NCI-H524 (cell line): ENCODE data around the gene DFFA.
"Not testable (repeated sequence)": the region's sequence is repeated elsewhere in the genome, so short reads cannot be mapped to it uniquely, and the experiment has no call there.

Experiments
- DNase-seq, 2 experiments: peaks; one replicate each; lab custom pipeline; 2025; lab: John Stamatoyannopoulos, UW

DFFA gene

DNA sequence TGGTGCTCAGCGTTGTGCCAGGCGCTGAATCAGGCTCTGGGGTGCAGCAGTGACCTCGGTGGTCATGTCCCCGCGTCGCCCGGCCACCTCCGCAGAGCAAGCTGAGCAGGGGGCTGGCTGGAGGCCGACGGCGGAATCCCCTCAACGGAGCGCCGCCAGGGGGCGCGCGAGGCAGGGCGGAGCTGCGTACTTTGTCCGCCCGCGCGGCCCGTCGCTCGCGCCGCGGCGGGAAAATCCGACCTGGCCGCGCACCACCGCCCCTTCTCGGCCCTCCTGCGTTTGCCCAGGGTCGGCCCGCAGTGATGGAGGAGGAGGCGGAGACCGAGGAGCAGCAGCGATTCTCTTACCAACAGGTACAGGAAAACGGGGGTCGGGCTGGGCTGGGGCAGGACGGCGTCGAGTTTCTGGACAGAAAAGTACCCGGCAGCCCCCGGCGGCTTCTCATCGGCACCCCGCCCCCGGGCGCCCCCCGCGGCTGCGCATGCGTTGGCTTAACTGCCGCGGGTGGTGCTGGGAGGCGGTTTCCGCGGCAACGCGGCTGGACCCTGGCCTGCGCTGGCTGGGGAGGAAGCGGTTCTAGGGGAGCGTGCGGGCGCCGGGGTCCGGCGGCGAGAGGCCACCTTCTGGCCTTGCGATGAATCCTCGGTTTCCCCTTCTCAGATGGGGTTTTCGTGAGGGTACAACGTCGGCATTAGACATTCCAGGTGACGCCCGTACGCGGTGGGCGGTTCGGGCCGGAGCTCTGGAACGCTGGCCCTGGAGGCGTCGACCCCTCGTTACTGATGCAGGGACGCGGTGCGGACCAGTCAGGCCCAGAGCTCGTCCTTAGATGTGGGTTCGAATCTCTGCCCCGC is 41.9 kb downstream of the DFFA start, which contains the start of gene CENPS:
Gene CENPS, plus strand, starts transcription at position 218 of the 854 bp plus-strand sequence. Its CDS starts 85 bp downstream, at position 303.
- DNase-seq = peak; percentile 43 to 80

DNA sequence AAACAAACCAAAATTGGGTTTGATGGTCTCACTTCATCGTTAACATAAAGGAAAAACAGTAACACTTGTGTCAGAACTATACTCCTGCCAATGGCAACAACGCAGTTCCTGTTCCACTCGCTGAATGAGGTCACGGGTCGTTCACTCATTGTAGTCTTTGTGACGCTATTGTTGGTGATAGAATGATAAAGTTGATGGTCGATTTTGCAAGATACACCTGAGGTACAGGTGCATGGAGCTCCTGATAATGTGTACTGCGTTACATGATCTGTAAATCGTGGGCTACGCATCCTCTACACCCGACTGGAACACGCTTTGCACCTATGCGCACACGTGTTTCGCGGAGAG is 42.5 kb downstream of the DFFA start:
- no peak for DNase-seq

DNA sequence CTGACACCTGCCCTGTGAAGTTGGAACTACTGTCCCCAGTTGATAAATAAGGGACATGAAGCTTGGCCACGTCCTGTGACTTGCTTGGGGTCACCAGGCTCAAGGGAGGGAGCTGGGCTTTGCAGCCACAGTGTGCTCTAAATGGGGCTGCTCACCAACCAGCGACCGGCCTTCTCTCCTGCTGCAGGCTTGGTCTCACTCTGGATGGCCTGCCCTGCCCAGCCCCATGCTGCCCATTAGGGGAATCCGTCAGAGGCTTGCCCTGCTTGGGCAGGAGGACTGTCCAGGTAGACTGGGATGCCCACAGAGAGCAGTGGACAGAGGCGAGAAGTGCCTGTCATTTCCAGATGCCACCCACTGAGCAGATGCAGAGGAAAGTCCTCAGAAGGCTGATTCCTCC is 43.3 kb downstream of the DFFA start:
- no peak for DNase-seq

DNA sequence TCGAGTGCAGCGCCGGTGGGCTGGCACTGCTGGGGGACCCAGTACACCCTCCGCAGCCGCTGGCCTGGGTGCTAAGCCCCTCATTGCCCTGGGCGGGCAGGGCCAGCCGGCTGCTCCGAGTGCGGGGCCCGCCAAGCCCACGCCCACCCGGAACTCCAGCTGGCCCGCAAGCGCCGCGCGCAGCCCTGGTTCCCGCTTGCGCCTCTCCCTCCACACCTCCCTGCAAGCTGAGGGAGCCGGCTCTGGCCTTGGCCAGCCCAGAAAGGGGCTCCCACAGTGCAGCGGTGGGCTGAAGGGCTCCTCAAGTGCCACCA is 45.8 kb downstream of the DFFA start:
- DNase-seq = not testable (repeated sequence)

DNA sequence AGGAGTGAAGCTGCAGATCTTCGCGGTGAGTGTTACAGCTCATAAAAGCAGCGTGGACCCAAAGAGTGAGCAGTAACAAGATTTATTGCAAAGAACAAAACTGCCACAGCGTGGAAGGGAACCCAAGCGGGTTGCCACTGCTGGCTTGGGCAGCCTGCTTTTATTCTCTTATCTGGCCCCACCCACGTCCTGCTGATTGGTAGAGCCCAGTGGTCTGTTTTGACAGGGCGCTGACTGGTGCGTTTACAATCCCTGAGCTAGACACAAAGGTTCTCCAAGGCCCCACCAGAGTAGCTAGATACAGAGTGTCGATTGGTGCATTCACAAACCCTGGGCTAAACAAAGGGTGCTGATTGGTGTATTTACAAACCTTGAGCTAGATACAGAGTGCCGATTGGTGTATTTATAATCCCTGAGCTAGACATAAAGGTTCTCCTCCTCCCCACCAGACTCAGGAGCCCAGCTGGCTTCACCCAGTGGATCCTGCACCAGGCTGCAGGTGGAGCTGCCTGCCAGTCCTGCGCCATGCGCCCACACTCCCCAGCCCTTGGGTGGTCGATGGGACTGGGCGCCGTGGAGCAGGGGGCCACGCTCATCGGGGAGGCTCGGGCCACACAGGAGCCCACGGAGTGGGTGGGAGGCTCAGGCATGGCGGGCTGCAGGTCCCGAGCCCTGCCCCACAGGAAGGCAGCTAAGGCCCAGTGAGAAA is 46.3 kb downstream of the DFFA start:
- peak in 1 of 2 experiments; percentile 37 for DNase-seq

DNA sequence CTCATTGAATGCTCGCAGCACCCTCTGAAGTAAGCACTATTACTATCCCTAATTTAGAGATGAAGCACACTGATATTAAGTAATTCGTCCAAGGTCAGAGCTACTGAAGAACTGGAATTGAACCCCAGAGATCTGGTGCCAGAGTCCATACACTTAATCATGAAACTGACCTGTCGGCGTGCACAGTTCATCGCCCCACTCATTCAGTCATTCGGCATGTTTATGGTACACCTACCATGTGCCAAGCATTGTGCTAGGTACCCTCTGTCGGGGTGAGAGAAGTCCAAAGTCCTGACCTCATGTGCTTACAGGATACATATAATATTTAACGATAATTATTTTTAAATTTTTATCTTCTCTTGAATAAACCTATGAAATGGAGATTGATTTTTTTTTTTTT is 47.7 kb downstream of the DFFA start:
- no peak for DNase-seq

DNA sequence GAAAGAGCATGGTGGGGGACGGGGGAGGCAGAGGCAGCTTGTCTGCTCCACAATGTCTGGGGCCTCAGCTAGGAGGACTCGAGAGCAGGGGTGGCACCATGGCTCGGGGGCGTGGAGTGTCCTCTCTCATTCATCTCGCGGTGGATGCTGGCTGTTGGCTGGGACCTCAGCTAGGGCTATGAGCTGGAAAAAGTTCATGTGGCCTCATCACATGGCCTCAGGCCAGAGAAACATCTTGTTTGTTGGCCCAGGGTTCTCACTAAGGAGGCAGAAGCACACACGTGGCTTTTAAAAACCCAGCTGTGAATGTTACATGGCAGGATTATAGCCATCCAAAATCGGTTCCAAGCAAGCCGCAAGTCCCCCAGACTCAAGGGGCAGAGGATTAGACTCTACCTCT is 48.3 kb downstream of the DFFA start:
- no peak for DNase-seq

DNA sequence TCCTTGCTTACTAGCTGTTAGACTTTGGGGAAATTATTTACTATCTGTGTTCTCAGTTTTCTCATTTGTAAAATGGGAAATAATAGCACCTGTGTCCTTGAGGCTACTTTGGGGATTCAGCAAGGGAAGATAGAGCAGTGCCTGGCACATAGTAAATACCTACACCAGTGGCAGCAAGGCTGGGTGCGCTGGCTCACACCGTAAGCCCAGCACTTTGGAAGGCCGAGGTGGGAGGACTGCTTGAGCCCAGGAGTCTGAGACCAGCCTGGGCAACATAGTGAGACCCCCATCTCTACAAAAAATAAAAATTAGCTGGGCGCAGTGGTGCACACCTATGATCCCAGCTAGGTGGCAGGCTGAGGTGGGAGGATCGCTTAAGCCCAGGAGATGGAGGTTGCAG is 50.7 kb downstream of the DFFA start:
- DNase-seq = no peak

DNA sequence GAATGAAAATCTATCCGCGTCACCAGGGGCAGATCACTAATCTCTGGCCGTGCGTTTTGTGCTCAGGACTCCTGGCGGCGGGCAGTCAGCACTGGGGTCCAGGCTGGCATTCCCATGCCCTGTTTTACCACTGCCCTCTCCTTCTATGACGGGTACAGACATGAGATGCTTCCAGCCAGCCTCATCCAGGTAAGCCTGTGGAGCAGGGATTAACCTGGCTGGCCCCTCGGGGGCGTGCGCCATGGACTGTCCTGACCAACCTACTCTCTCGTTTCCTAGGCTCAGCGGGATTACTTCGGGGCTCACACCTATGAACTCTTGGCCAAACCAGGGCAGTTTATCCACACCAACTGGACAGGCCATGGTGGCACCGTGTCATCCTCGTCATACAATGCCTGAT is 53.0 kb downstream of the DFFA start:
- no peak for DNase-seq

DNA sequence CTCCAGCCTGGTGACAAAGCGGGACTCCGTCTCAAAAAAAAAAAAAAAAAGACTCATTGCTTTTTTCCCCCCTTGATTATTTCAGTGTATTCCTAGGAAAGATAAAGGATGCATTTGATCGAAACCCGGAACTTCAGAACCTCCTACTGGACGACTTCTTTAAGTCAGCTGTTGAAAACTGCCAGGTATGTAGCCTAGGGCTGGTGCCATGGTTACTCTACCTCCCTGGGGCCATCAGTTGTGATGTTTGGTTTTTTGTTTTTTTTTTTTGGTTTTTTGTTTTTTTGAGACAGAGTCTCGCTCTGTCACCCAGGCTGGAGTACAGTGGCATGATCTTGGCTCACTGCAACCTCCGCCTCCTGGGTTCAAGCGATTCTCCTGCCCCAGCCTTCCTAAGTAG is 53.6 kb downstream of the DFFA start:
- DNase-seq = not testable (repeated sequence)

DNA sequence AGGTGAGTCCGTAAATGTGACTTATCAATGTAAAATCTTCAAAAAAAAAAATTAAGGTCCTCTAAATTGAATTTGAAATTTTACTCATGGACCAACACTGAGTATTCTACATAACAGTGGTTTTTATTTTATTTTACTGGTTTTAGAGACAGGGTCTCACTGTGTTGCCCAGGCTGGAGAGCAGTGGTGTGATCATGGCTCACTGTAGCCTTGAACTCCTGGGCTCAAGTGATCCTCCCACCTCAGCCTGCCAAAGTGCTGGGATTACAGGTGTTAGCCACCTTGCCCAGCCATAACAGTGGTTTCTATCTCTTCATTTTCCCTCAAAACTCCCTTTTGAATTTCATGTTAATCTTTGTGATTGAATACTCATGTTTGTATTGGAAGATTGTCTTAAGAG is 56.4 kb downstream of the DFFA start:
- DNase-seq = not testable (repeated sequence)

DNA sequence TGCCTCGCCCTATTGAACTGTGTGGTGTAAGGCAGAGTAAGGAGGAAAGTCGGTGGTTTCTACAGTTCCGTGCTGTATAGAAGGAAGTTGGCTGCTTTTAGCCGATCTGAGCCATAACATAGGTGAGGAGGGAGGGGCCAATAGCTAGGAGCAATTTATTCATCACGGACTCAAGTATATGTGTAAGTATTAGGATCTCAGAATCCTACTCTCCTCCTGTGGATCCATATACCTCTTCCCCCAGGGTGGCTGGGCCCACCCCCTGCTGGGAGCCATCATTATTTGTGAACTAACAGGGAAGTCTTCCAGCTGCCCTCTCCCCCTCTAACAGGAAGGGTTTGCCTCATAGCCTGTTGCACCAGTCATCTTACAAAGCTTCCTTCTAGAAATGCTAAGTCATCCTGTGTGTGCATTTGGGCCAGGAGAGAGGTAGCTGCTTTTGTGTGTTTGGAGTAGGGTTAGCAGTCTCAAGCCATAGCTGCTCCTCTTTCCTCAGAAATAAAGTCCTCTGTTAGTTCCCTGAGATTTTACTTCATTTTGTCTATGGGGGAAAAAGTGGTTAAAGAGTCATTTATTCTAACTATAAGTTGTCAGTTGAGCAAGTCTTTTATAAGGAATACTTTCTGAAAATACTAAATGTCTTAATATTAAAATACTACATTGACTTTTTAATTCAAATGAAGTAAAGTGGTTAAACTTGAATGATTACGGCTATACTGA is 57.0 kb downstream of the DFFA start:
- no peak for DNase-seq

DNA sequence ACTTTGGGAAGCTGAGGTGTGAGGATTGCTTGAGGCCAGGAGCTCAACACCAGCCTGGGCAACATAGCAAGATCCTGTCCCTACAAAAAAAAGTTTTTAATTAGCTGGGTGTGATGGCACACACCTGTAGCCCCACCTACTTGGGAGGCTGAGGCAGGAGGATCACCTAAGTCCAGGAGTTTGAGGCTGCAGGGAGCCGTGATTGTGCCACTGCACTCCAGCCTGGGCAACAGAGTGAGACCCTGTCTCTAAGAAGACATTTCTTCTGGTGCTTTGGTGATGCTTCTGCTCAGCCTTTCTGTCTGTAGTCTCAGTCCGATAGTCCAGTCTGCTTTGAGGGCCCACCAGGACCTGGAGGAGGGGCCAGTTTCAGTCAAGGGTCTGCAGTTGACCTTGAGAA is 65.1 kb downstream of the DFFA start:
- no peak for DNase-seq
